K562 (cell line): Measurements from ENCODE around the gene MAP1LC3A. TPM values are rescaled to one million over a fixed set of nuclear protein-coding genes. Genes with fewer than 3 reads are reported as not detected.

ENCODE experiments used
- ATAC-seq: fragments of 200-7000 bp; cut with Tn5 transposase; 3 replicates; pipeline ENCODE4 v1.9.1; 2020; ENCODE audit warnings: moderate library complexity
- BruUV-seq: library from RNA; stranded (reverse); fragments of 400-500 nt; replicated peaks from 2 replicates; lab custom pipeline; 2021; lab: Mats Ljungman, UMichigan
- CTCF ChIA-PET: fragments of 300-600 bp; formaldehyde crosslinking; extraction: SDS; loops from one replicate; lab custom pipeline; 2021; ENCODE audit warnings: low intra/inter-chr PET ratio; lab: Yijun Ruan, JAX
- POLR2A ChIA-PET: fragments of 300-600, 350-650 bp; sonication (Branson Sonifier 250); formaldehyde crosslinking; extraction: SDS; loops from one replicate; lab custom pipeline; 2021; ENCODE audit warnings: antibody characterized with exemption, inconsistent platforms; lab: Yijun Ruan, JAX
- DNase-seq, 4 experiments: peaks; one replicate each; pipeline versions ENCODE4 v3.0.0 to v3.0.0-alpha.2; 2011 to 2018; ENCODE audit warnings: low spot score in 3 of 4, mixed read lengths in 3 of 4; ENCODE audit errors: extremely low read depth in 1 of 4
- FAIRE-seq: peaks from 2 replicates; lab custom pipeline; 2011; peaks lifted over from hg19 to GRCh38; lab: Jason Lieb, UNC
- H2AFZ ChIP-seq: 2 replicates; pipeline ENCODE4 v1.6.0; 2011; ENCODE audit warnings: low read depth, low read length, control low read depth, inconsistent platforms
- H3K27ac ChIP-seq: fragments of 200-600 bp; 3 replicates; pipeline ENCODE4 v1.8.0; 2011; ENCODE audit warnings: low read depth, mild to moderate bottlenecking, control low read depth, inconsistent platforms, low read length, moderate library complexity, mixed read lengths; ENCODE audit errors: extremely low read depth
- H3K27me3 ChIP-seq, 2 experiments: fragments of 300-600 bp in 1 of 2; 2 replicates in 1 of 2; 3 replicates in 1 of 2; pipeline versions ENCODE4 v1.6.0 to v1.8.0; 2011; ENCODE audit warnings: inconsistent platforms in 2 of 2, low read length in 2 of 2, mild to moderate bottlenecking in 1 of 2, mixed read lengths in 1 of 2, moderate library complexity in 1 of 2; ENCODE audit not compliant: control insufficient read depth in 2 of 2, insufficient read depth in 2 of 2
- H3K36me3 ChIP-seq: fragments of 300-600 bp; 3 replicates; pipeline ENCODE4 v1.8.0; 2011; ENCODE audit warnings: mild to moderate bottlenecking, low read length, inconsistent platforms; ENCODE audit not compliant: control insufficient read depth, insufficient read depth
- H3K4me1 ChIP-seq, 2 experiments: fragments of 200-600 bp in 1 of 2; replicated peaks in 1 of 2; 2 replicates in 1 of 2; 3 replicates in 1 of 2; pipeline versions ENCODE4 v1.5.1 to v1.8.0; 2011; ENCODE audit warnings: inconsistent platforms in 2 of 2, low read length in 2 of 2, mild to moderate bottlenecking in 1 of 2, mixed read lengths in 1 of 2, moderate library complexity in 1 of 2; ENCODE audit not compliant: control insufficient read depth in 2 of 2, insufficient read depth in 2 of 2
- H3K4me2 ChIP-seq: 2 replicates; pipeline ENCODE4 v1.6.1; 2011; ENCODE audit warnings: low read length, control low read depth, inconsistent platforms, mixed read lengths; ENCODE audit not compliant: insufficient read depth
- H3K4me3 ChIP-seq: fragments of 200-600 bp; sonication (generic), shearing (Covaris generic); 2 replicates; pipeline ENCODE4 v1.5.1; 2016; ENCODE audit warnings: control low read depth, inconsistent platforms
- H3K79me2 ChIP-seq: fragments of 200-600 bp; 3 replicates; pipeline ENCODE4 v1.8.0; 2011; ENCODE audit warnings: low read length, inconsistent platforms; ENCODE audit not compliant: control insufficient read depth, insufficient read depth
- H3K9ac ChIP-seq, 2 experiments: 2 replicates each; pipeline versions ENCODE4 v1.6.0 to v1.6.1; 2011; ENCODE audit warnings: low read depth in 2 of 2, low read length in 2 of 2, control low read depth in 1 of 2, inconsistent platforms in 1 of 2, mild to moderate bottlenecking in 1 of 2, mixed read lengths in 1 of 2; ENCODE audit not compliant: insufficient read depth in 1 of 2
- H3K9me1 ChIP-seq: one replicate; pipeline ENCODE4 v1.6.0; 2011; ENCODE audit warnings: inconsistent platforms, mild to moderate bottlenecking, low read length, moderate library complexity; ENCODE audit not compliant: control insufficient read depth, insufficient read depth
- H3K9me3 ChIP-seq: replicated peaks from 2 replicates; pipeline ENCODE4 v1.5.1; 2011; ENCODE audit warnings: low read depth, low read length, inconsistent platforms; ENCODE audit not compliant: control insufficient read depth, insufficient read depth
- H4K20me1 ChIP-seq: replicated peaks from 2 replicates; pipeline ENCODE4 v1.6.1; 2011; ENCODE audit warnings: low read length, inconsistent platforms, mixed read lengths; ENCODE audit not compliant: control insufficient read depth, insufficient read depth
- MAX ChIP-seq: sonication (generic); formaldehyde crosslinking; IDR thresholded peaks from 2 replicates; pipeline ENCODE4 v1.9.0; 2022; ENCODE audit warnings: mild to moderate bottlenecking, missing genetic modification reagents
- NR2C1 ChIP-seq, 2 experiments: fragments of 450-650 bp; IDR thresholded peaks; 2 replicates each; pipeline ENCODE4 v1.6.1; 2017; ENCODE audit warnings: mild to moderate bottlenecking in 2 of 2, antibody characterized with exemption in 1 of 2, inconsistent platforms in 1 of 2, missing compliant biosample characterization in 1 of 2, missing genetic modification characterization in 1 of 2
- RBM17 ChIP-seq: fragments of 200-400 bp; formaldehyde crosslinking; IDR thresholded peaks from 2 replicates; pipeline ENCODE4 v1.6.1; 2017; ENCODE audit warnings: low read depth, mild to moderate bottlenecking, low read length, borderline replicate concordance
- ZKSCAN1 ChIP-seq: fragments of 150-350 bp; IDR thresholded peaks from 2 replicates; pipeline ENCODE4 v1.6.1; 2016; ENCODE audit warnings: low read depth, low read length
- ZNF143 ChIP-seq: sonication (generic); formaldehyde crosslinking; IDR thresholded peaks from 2 replicates; pipeline ENCODE4 v1.9.0; 2022; ENCODE audit warnings: mild to moderate bottlenecking, missing genetic modification reagents
- ZNF75A ChIP-seq: fragments of 450-650 bp; formaldehyde crosslinking; IDR thresholded peaks from 2 replicates; pipeline ENCODE4 v1.4.0; 2020; ENCODE audit warnings: mild to moderate bottlenecking
- WGBS: fragments of 100-300 bp; shearing (Covaris generic); methylation state at CpG from one replicate; pipeline ENCODE4 v1.1.6; 2016; ENCODE audit warnings: low coverage, mixed read lengths; ENCODE audit not compliant: insufficient coverage; ENCODE audit errors: missing lambda C conversion rate; 5-methylcytosine and 5-hydroxymethylcytosine counted together
- in situ Hi-C: fragments of 300-500 bp; cut with MboI; formaldehyde crosslinking; loops from 4 replicates; pipeline ENCODE4 v1.15.0; 2018; ENCODE audit warnings: inconsistent platforms, mixed read lengths
- intact Hi-C: fragments of 100-400 bp; cut with micrococcal nuclease; formaldehyde crosslinking; loops from 2 replicates; pipeline ENCODE4 v1.14.2; 2022
- polyA plus RNA-seq, 8 experiments: library from polyadenylated mRNA; depleted of rRNA in 4 of 8; stranded (reverse) in 5 of 8; unstranded in 3 of 8; fragments of >200 nt; fragmentation: Nextera tagmentation in 2 of 8; fragmentation: Illumina TruSeq in 1 of 8; extraction: Ambion mirVana in 2 of 8; extraction: Trizol in 1 of 8; gene quantifications; 2 replicates each; pipeline versions ENCODE4 v1.2.1 to v1.2.3, GENCODE V29; 2011 to 2014; ENCODE audit warnings: inconsistent platforms in 1 of 8, missing spikeins in 1 of 8
- total RNA-seq, 7 experiments: library from RNA; depleted of rRNA in 6 of 7; stranded (reverse); fragments of >200 nt in 6 of 7; fragmentation: Illumina TruSeq in 2 of 7; extraction: Trizol in 2 of 7; gene quantifications; 2 replicates each; pipeline versions ENCODE4 v1.2.1 to v1.2.3, GENCODE V29; 2011 to 2021; ENCODE audit warnings: low replicate concordance in 1 of 7
- TF ChIP-seq, protein P1 (sequence below): sonication (generic); formaldehyde crosslinking; IDR thresholded peaks from 2 replicates; pipeline ENCODE4 v1.8.1; 2023; ENCODE audit warnings: missing genetic modification reagents, mild to moderate bottlenecking, borderline replicate concordance

MAP1LC3A gene
- total and polyA plus RNA-seq, 9 of the 15 experiments (the other 6 are each of a cell fraction or from before 2014, with no cell fraction given), result 0.27 to 0.38 TPM; not detected in 7

GRCh38 chr20:34582911-34583310 is 24.4 kb downstream of the MAP1LC3A start (continued):
- peak; percentile 42; the same call in 1 of the 2 replicates for TF ChIP-seq NR2C1 (IDR thresholded peaks at IDR 0.05)
- TF ChIP-seq NR2C1 (tag; IDR thresholded peaks at IDR 0.05), result peak; percentile 71
- no peak for TF ChIP-seq ZKSCAN1
- TF ChIP-seq ZNF75A (CRISPR knock-in tag), result no peak
- no peak for TF ChIP-seq RBM17
- TF ChIP-seq, protein P1, sequence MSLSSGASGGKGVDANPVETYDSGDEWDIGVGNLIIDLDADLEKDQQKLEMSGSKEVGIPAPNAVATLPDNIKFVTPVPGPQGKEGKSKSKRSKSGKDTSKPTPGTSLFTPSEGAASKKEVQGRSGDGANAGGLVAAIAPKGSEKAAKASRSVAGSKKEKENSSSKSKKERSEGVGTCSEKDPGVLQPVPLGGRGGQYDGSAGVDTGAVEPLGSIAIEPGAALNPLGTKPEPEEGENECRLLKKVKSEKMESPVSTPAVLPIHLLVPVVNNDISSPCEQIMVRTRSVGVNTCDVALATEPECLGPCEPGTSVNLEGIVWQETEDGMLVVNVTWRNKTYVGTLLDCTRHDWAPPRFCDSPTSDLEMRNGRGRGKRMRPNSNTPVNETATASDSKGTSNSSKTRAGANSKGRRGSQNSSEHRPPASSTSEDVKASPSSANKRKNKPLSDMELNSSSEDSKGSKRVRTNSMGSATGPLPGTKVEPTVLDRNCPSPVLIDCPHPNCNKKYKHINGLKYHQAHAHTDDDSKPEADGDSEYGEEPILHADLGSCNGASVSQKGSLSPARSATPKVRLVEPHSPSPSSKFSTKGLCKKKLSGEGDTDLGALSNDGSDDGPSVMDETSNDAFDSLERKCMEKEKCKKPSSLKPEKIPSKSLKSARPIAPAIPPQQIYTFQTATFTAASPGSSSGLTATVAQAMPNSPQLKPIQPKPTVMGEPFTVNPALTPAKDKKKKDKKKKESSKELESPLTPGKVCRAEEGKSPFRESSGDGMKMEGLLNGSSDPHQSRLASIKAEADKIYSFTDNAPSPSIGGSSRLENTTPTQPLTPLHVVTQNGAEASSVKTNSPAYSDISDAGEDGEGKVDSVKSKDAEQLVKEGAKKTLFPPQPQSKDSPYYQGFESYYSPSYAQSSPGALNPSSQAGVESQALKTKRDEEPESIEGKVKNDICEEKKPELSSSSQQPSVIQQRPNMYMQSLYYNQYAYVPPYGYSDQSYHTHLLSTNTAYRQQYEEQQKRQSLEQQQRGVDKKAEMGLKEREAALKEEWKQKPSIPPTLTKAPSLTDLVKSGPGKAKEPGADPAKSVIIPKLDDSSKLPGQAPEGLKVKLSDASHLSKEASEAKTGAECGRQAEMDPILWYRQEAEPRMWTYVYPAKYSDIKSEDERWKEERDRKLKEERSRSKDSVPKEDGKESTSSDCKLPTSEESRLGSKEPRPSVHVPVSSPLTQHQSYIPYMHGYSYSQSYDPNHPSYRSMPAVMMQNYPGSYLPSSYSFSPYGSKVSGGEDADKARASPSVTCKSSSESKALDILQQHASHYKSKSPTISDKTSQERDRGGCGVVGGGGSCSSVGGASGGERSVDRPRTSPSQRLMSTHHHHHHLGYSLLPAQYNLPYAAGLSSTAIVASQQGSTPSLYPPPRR (CRISPR knock-in tag), result no peak

- CTCF ChIA-PET, result no interaction called here
- intact Hi-C loops, result no loop called here
These were observed 25.0 kb downstream of the MAP1LC3A start for GRCh38 chr20:34583544-34583943.

More at GRCh38 chr20:34583544-34583943, 25.0 kb downstream of the MAP1LC3A start:
- Histone ChIP-seq H3K4me2 (no peak overlapping the region), H3K9me3 (no peaks in the 10 kb centered on the region), H3K36me3 (peaks cover 35% of the 10 kb centered on the region; the same call in 2 of the 3 replicates), H3K27me3 (no peaks in the 10 kb centered on the region)
- POLR2A ChIA-PET, result interaction anchor here (0.7 to 1.0 kb wide), 3 partner anchors 10 to 130 kb away, joined by 3 to 4 read pairs (median 4); no protein-coding TSS in a partner anchor
- TF ChIP-seq MAX (CRISPR knock-in tag) (0 out of 2 replicates have a peak, but pooled peaks have one; percentile 19), ZNF143 (CRISPR knock-in tag) (no peak)
- TF ChIP-seq, all 486 proteins: peak for 1
- Histone ChIP-seq H3K9me1 (no peaks in the 10 kb centered on the region), H3K4me1 (no peaks in the 10 kb centered on the region), H3K9ac (0 out of 4 replicates have a peak overlapping the region, but pooled peaks of 1 of the 2 experiments have one; percentile 29), H3K4me3 (no peak overlapping the region), H3K27ac (no peak overlapping the region), H4K20me1 (no peaks in the 10 kb centered on the region; the same call in 1 of the 2 replicates), H3K79me2 (no peaks in the 10 kb centered on the region), H2AFZ (no peak overlapping the region)
- FAIRE-seq (no peak), DNase-seq (no peak), ATAC-seq (no peak)
- 79% methylated on average over 6 of the region's 6 CpGs for WGBS
- in situ Hi-C loops, result no loop called here
- BruUV-seq, result no TSS peak
